ENCODE data around the gene FRAS1.

Gene FRAS1

DNA sequence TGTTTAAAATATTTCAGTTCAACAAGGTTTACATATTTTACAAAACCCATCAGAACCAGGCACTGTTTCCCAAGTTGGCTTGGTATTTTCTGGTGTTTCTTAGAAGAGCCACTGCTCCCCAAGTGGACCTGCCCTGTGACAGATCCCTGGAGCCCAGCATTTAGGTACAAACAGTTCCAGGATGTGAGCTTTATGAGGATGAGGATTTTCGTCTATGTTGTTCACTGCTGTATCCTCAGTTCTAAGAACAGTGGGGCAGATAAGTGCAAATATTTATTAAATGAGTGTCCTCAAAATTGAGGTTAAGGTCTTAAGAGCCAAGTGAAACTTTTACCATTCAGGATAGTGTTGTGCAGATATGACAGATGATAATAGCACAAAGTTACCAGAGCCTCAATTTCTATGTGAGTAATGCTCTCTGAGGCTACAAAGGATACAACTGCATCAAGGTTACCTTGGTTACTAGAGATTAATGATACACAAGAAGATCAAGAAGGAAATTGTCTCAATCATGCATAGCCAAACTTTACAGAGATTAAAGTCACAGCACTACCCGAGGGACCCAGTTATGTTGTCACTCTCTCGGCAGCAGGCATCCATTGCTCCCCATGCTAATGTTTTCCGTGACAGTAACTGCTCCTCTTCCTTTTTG, 531.9 kb downstream of the FRAS1 start:
- Histone ChIP-seq H3K4me3 (ENCODE audit: low read depth, low read length) (no peak overlapping the region), H3K27me3 (no peaks in the 10 kb centered on the region), H3K36me3 (no peaks in the 10 kb centered on the region), H3K4me1 (no peaks in the 10 kb centered on the region), H3K9me3 (no peaks in the 10 kb centered on the region)
- no peak for DNase-seq
- TF ChIP-seq, protein P1, sequence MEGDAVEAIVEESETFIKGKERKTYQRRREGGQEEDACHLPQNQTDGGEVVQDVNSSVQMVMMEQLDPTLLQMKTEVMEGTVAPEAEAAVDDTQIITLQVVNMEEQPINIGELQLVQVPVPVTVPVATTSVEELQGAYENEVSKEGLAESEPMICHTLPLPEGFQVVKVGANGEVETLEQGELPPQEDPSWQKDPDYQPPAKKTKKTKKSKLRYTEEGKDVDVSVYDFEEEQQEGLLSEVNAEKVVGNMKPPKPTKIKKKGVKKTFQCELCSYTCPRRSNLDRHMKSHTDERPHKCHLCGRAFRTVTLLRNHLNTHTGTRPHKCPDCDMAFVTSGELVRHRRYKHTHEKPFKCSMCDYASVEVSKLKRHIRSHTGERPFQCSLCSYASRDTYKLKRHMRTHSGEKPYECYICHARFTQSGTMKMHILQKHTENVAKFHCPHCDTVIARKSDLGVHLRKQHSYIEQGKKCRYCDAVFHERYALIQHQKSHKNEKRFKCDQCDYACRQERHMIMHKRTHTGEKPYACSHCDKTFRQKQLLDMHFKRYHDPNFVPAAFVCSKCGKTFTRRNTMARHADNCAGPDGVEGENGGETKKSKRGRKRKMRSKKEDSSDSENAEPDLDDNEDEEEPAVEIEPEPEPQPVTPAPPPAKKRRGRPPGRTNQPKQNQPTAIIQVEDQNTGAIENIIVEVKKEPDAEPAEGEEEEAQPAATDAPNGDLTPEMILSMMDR (IDR thresholded peaks at IDR 0.05; ENCODE audit: low read depth, low read length), result no peak

DNA sequence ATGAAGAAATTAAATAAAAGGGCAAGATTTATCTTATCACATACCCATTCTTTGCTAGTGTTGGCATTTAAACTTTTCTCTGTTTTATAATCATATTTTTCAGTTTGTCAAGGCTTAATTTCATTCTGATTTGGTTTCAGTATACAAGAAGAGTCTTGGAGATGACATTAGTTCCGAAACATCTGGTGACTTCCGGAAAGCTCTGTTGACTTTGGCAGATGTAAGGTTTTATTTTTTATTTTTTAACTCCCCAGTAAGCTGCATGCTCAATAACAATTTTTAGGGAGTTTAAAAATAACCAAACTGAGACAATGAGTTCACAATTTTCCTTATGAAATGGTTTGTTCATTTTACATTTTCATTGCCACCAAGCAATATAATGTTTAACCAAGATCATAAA, 534.3 kb downstream of the FRAS1 start:
- H3K4me3 ChIP-seq (ENCODE audit: low read depth, low read length), result no peak overlapping the region
- no peaks in the 10 kb centered on the region for H3K4me1 ChIP-seq
- H3K27me3 ChIP-seq, result no peaks in the 10 kb centered on the region
- TF ChIP-seq, protein P1 (IDR thresholded peaks at IDR 0.05; ENCODE audit: low read depth, low read length), result no peak
- no peaks in the 10 kb centered on the region for H3K36me3 ChIP-seq
- H3K9me3 ChIP-seq, result no peaks in the 10 kb centered on the region
- no peak for DNase-seq

DNA sequence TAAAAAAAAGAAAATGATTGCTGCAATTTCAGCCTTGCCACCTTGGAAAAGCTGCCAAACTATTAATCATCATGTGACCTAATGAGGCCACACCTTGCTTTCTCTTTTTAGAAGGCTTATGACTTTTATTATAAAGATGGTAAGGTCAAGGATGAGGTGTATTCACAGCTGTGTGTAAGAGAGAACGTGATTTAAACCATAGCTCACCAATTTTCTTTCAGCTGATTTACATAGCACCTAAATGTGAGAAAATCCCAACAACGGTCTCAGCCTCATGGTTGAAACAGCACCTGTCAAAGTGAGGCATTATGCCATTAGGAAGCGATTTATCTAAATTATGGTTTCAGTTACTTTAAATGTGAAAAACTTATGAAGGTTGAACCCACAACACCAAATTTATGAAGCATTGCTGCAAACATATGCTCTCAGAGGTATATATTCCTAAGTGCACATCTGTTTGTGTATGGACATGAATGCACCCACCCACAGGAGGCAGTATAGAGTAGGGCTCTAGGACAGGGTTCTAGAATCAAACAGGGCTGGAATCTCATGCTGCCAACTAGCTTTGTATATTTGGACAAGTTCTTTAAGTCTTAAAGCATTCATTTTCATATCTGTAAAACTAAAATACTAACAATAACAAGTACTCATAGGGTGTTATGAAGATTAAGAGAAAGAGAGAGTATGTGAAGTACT, 535.1 kb downstream of the FRAS1 start:
- peak; percentile 37 for DNase-seq
- TF ChIP-seq, protein P1 (IDR thresholded peaks at IDR 0.05; ENCODE audit: low read depth, low read length), result peak; percentile 66
- H3K36me3 ChIP-seq, result no peaks in the 10 kb centered on the region
- H3K4me3 ChIP-seq (ENCODE audit: low read depth, low read length), result no peak overlapping the region
- H3K4me1 ChIP-seq, result no peaks in the 10 kb centered on the region
- H3K9me3 ChIP-seq, result no peaks in the 10 kb centered on the region
- H3K27me3 ChIP-seq, result no peaks in the 10 kb centered on the region

All from BE2C (cell line).